Measurements from ENCODE around the gene STXBP3.
"Not testable (repeated sequence)": the region's sequence is repeated elsewhere in the genome, so short reads cannot be mapped to it uniquely, and the experiment has no call there.

The STXBP3 gene

GRCh38 chr1:108728327-108728923, 18.0 kb upstream of the STXBP3 start:
- no peak for FAIRE-seq
- no peak for DNase-seq (ENCODE audit: low spot score)

- DNase-seq (ENCODE audit: low spot score) (no peak), FAIRE-seq (no peak)
Observed at GRCh38 chr1:108729481-108729880, 17.0 kb upstream of the STXBP3 start.

- no peak for FAIRE-seq
- no peak for DNase-seq (ENCODE audit: low spot score)
Observed at GRCh38 chr1:108732398-108732797, 14.1 kb upstream of the STXBP3 start.

- no peak for FAIRE-seq
- DNase-seq (ENCODE audit: low spot score), result no peak
Observed at GRCh38 chr1:108734171-108734865, 12.2 kb upstream of the STXBP3 start.

- no peak for FAIRE-seq
Observed at GRCh38 chr1:108742253-108742652, 4.2 kb upstream of the STXBP3 start.

GRCh38 chr1:108745980-108746381, 493 bp upstream of the STXBP3 start:
- DNase-seq (ENCODE audit: low spot score), result no peak
- no peak for FAIRE-seq

More at GRCh38 chr1:108742253-108742652, 4.2 kb upstream of the STXBP3 start:
- DNase-seq (ENCODE audit: low spot score), result no peak

- peak; percentile 89 for DNase-seq (ENCODE audit: low spot score)
- peak; percentile 9 for FAIRE-seq
Observed at GRCh38 chr1:108747171-108747850, 837 bp downstream of the STXBP3 start.

- FAIRE-seq, result no peak
Observed at GRCh38 chr1:108747898-108748297, 1.4 kb downstream of the STXBP3 start.

GRCh38 chr1:108749081-108749480, 2.6 kb downstream of the STXBP3 start:
- FAIRE-seq (no peak), DNase-seq (ENCODE audit: low spot score) (no peak)

More at GRCh38 chr1:108747898-108748297, 1.4 kb downstream of the STXBP3 start:
- no peak for DNase-seq (ENCODE audit: low spot score)

- no peak for DNase-seq (ENCODE audit: low spot score)
- FAIRE-seq, result no peak
Observed at GRCh38 chr1:108750476-108751181, 4.2 kb downstream of the STXBP3 start.

- no peak for DNase-seq (ENCODE audit: low spot score)
- no peak for FAIRE-seq
Observed at GRCh38 chr1:108753363-108753762, 6.9 kb downstream of the STXBP3 start.

- DNase-seq (ENCODE audit: low spot score), result no peak
- FAIRE-seq, result no peak
Observed at GRCh38 chr1:108758796-108759195, 12.3 kb downstream of the STXBP3 start.

- FAIRE-seq (no peak), DNase-seq (ENCODE audit: low spot score) (no peak)
Observed at GRCh38 chr1:108767115-108767514, 20.6 kb downstream of the STXBP3 start.

GRCh38 chr1:108767708-108768107, 21.2 kb downstream of the STXBP3 start:
- DNase-seq (ENCODE audit: low spot score) (no peak), FAIRE-seq (no peak)

- FAIRE-seq (no peak), DNase-seq (ENCODE audit: low spot score) (no peak)
Observed at GRCh38 chr1:108777839-108778238, 31.4 kb downstream of the STXBP3 start.

- FAIRE-seq, result no peak
Observed at GRCh38 chr1:108779455-108779854, 33.0 kb downstream of the STXBP3 start.

GRCh38 chr1:108780937-108781574, 34.6 kb downstream of the STXBP3 start:
- no peak for FAIRE-seq

More at GRCh38 chr1:108779455-108779854, 33.0 kb downstream of the STXBP3 start:
- no peak for DNase-seq (ENCODE audit: low spot score)

GRCh38 chr1:108781575-108781944, 35.1 kb downstream of the STXBP3 start:
- DNase-seq (ENCODE audit: low spot score); FAIRE-seq: not testable (repeated sequence)

More at GRCh38 chr1:108780937-108781574, 34.6 kb downstream of the STXBP3 start:
- DNase-seq (ENCODE audit: low spot score), result no peak

- FAIRE-seq, result no peak
- no peak for DNase-seq (ENCODE audit: low spot score)
Observed at GRCh38 chr1:108785264-108785663, 38.8 kb downstream of the STXBP3 start.

- FAIRE-seq, result no peak
- no peak for DNase-seq (ENCODE audit: low spot score)
Observed at GRCh38 chr1:108785880-108786279, 39.4 kb downstream of the STXBP3 start.

GRCh38 chr1:108791790-108792189, 45.3 kb downstream of the STXBP3 start:
- DNase-seq (ENCODE audit: low spot score) (no peak), FAIRE-seq (no peak)
